Endothelial cell (in vitro differentiated cells): ENCODE results near the gene ASCL2. TPM values are rescaled to one million over a fixed set of nuclear protein-coding genes. Genes with fewer than 3 reads are reported as not detected.

Experiments
- DNase-seq: peaks from one replicate; pipeline ENCODE4 v3.0.0; 2021; ENCODE audit warnings: low spot score
- H3K27ac Mint-ChIP-seq: one replicate; pipeline ENCODE4 v1.8.0; 2021; ENCODE audit warnings: mixed read lengths, inconsistent platforms; ENCODE audit not compliant: unreplicated experiment
- H3K27me3 Mint-ChIP-seq: one replicate; pipeline ENCODE4 v1.8.0; 2021; ENCODE audit warnings: mild to moderate bottlenecking, moderate library complexity, mixed read lengths, inconsistent platforms; ENCODE audit not compliant: unreplicated experiment
- H3K36me3 Mint-ChIP-seq: one replicate; pipeline ENCODE4 v1.8.0; 2021; ENCODE audit warnings: mild to moderate bottlenecking, low read depth, mixed read lengths, inconsistent platforms; ENCODE audit not compliant: unreplicated experiment
- H3K4me1 Mint-ChIP-seq: one replicate; pipeline ENCODE4 v1.8.0; 2021; ENCODE audit warnings: mild to moderate bottlenecking, mixed read lengths, inconsistent platforms; ENCODE audit not compliant: unreplicated experiment
- H3K4me3 Mint-ChIP-seq: one replicate; pipeline ENCODE4 v1.8.0; 2021; ENCODE audit warnings: mild to moderate bottlenecking, mixed read lengths, inconsistent platforms; ENCODE audit not compliant: unreplicated experiment
- H3K9me3 Mint-ChIP-seq: one replicate; pipeline ENCODE4 v1.8.0; 2021; ENCODE audit warnings: mixed read lengths, inconsistent platforms; ENCODE audit not compliant: unreplicated experiment
- total RNA-seq: library from RNA; stranded (reverse); fragmentation: NEBNext Ultra II Directional; extraction: Animal tissue kit (Norgen Biotek cat#: 25700); gene quantifications from one replicate; pipeline ENCODE4 v1.2.1, GENCODE V29; 2021; ENCODE audit not compliant: unreplicated experiment
- TF ChIP-seq, protein P1 (sequence below): fragments of 200-600 bp; sonication (generic); IDR thresholded peaks from one replicate; pipeline ENCODE4 v1.5.0; 2021; ENCODE audit warnings: antibody characterized with exemption; ENCODE audit not compliant: unreplicated experiment

The ASCL2 gene
- total RNA-seq, 1 donor from 2014 or later: not detected

DNA sequence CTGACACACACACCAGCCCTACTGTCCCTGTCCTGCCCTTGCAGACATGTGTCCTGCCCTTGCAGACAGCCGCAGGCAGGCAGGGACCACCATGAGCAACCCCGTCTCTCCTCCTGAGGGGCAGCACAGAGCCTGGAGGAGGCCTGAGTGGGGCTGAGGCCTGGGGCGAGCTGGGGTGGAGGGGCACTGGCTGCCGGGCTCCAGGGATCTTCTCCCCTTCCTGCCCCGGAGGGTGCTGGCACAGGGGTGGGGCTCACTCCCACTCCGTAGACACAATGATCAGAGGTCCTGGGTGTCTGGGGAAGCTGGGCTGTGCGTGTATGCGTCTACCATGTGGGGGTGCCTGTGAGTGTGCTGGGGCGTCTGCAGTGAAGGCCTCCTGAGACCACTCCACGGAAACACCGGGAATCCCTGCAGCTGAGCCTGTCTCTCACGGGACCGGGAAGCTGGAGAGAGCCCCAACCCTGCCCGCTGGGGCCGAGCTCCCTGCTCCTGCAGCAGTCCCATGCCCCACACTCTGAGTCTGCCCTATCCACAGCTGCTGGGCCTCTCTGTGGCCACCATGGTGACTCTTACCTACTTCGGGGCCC, 32.0 kb upstream of the ASCL2 start:
- Mint-ChIP-seq H3K27me3 (peaks cover 6% of the 10 kb centered on the region), H3K36me3 (no peaks in the 10 kb centered on the region), H3K4me1 (peaks cover 9% of the 10 kb centered on the region), H3K9me3 (no peaks in the 10 kb centered on the region), H3K27ac (no peak overlapping the region), H3K4me3 (no peak overlapping the region)
- DNase-seq: no peak
- TF ChIP-seq, protein P1, sequence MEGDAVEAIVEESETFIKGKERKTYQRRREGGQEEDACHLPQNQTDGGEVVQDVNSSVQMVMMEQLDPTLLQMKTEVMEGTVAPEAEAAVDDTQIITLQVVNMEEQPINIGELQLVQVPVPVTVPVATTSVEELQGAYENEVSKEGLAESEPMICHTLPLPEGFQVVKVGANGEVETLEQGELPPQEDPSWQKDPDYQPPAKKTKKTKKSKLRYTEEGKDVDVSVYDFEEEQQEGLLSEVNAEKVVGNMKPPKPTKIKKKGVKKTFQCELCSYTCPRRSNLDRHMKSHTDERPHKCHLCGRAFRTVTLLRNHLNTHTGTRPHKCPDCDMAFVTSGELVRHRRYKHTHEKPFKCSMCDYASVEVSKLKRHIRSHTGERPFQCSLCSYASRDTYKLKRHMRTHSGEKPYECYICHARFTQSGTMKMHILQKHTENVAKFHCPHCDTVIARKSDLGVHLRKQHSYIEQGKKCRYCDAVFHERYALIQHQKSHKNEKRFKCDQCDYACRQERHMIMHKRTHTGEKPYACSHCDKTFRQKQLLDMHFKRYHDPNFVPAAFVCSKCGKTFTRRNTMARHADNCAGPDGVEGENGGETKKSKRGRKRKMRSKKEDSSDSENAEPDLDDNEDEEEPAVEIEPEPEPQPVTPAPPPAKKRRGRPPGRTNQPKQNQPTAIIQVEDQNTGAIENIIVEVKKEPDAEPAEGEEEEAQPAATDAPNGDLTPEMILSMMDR: no peak

DNA sequence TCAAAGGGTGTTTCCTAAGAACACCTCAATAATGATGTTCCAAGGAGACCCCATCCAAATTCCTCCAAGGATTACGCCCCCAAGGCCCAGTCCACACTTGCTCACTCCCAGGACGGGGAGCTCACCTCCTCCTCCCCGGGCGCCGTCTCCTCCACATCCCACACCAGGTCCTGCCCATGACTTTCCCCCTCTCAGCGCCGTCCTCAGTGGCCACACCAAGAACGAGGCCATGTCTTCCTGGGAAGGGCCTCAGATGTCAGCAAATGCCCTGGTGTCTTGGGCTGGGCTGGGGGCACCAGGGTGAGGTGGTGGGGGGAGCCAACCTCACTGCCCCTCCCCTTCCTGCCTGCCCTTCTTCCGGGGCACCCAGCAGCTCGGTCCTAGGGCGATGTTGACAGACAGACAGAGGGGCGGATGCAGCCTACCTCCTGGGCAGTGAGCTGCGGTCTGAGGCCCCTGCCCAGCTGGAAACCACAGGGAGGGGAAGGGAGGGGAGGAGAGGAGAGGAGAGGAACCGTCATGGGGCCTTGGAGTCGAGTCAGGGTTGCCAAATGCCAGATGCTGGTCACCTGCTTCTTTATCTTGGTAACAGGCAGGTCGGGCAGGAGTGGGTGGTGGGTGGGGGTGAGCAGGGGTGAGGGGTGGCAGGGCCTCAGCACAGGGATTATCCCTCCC, 31.4 kb upstream of the ASCL2 start, which contains the start of the genes C11orf21 and TSPAN32:
Gene C11orf21, minus strand, starts transcription at position 288 of the 675 bp plus-strand sequence. Its CDS starts 110 bp downstream, at position 178.
Gene TSPAN32, plus strand, starts transcription at position 383 of the 675 bp plus-strand sequence. Its CDS starts 137 bp downstream, at position 520.
- no peak for DNase-seq
- Mint-ChIP-seq H3K9me3 (no peaks in the 10 kb centered on the region), H3K36me3 (no peaks in the 10 kb centered on the region), H3K27me3 (peaks cover 6% of the 10 kb centered on the region), H3K4me3 (no peak within 1 kb of the TSS), H3K27ac (no peak within 1 kb of the TSS), H3K4me1 (peaks cover 9% of the 10 kb centered on the region)
- TF ChIP-seq, protein P1: no peak

DNA sequence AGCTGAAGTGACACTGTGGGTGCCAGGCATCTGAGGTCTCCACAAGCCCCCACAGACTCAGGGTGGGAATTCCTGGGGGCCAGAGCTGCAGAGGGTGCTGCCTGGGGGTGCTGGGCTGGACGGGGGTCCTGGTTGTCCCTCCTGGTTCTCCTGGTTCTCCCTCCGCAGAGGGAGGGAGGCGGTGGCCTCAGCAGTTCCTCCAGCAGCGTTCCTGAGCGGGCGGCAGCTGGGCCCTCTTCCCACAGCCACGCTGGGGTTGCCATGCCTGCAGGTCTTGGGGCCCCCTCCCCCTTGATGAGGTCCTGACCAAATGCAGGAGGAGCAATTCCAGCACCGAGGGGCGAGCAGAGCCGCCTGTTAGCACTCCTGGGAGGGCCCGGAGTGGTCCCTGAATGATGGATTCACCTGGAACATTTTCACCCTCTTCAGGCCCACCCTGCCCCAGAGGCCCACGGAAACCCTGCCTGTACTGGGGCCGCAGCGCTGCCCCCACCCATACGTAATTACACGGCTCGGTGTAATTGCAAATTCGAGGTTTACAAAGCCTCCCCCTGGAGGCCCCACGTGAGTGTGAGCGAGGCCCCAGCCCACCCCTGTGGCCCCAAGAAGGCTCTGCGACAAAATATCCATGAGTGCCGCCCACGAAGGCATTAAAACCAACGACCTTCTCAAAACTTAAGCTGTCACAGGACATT, 30.7 kb upstream of the ASCL2 start:
- Mint-ChIP-seq H3K36me3 (no peaks in the 10 kb centered on the region), H3K27me3 (peaks cover 9% of the 10 kb centered on the region), H3K4me3 (no peak overlapping the region), H3K9me3 (no peaks in the 10 kb centered on the region), H3K27ac (no peak overlapping the region), H3K4me1 (peaks cover 4% of the 10 kb centered on the region)
- no peak for DNase-seq
- TF ChIP-seq, protein P1: no peak

DNA sequence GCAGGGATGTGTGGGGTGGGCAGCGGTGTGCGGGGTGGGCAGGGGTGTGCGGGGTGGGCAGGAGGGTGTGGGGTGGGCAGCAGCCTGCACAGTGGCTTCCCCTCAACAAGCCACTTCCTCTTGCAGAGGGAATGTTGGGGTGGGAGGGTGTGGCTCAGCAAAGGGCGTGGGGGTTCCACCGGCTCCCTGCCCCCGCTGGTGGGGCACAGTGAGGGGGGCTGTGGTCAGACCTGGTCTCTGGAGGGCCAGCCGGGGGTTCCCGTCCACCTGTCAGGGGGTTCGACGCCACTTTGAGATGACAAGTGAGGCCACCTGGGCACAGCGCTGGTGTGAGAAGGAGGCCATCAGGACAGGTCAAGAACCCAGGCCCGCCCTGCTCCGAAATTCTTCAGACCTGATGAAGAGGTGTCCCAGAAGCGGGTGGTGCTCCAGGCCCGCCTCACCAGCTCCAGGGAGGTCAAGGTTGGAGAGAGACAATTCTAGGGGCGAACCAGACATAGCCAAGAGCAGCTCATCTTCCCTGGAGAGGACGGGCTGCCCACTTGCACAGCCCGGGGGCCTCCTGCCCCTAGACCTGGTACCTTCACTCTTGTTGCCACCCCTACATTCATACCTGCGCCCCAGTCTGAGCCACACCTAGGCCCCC, 30.0 kb upstream of the ASCL2 start:
- TF ChIP-seq, protein P1: no peak
- Mint-ChIP-seq H3K27me3 (peaks cover 9% of the 10 kb centered on the region), H3K4me1 (no peaks in the 10 kb centered on the region), H3K9me3 (no peaks in the 10 kb centered on the region), H3K4me3 (no peak overlapping the region), H3K27ac (no peak overlapping the region), H3K36me3 (no peaks in the 10 kb centered on the region)
- DNase-seq: no peak
